CD14-positive monocyte (primary cell): ENCODE data around the gene PGAM4. TPM values are rescaled to one million over a fixed set of nuclear protein-coding genes. Genes with fewer than 3 reads are reported as not detected.

Source experiments
- DNase-seq, 3 donors: peaks; one replicate each; pipeline ENCODE4 v3.0.0-alpha.2; 2011 to 2022
- H2AFZ ChIP-seq: 2 replicates; pipeline ENCODE4 v1.6.0; 2012; ENCODE audit warnings: mild to moderate bottlenecking, low read depth, low read length, inconsistent platforms; ENCODE audit not compliant: insufficient read depth, poor library complexity, severe bottlenecking
- H3K27ac ChIP-seq, 2 donors: 1 replicate in 1 of 2; 2 replicates in 1 of 2; pipeline ENCODE4 v1.5.1; 2012 to 2013; ENCODE audit warnings: low read length in 2 of 2, control low read depth in 1 of 2, inconsistent platforms in 1 of 2, low read depth in 1 of 2, mild to moderate bottlenecking in 1 of 2
- H3K27me3 ChIP-seq, 2 donors: one replicate each; pipeline versions ENCODE4 v1.6.0 to v1.6.1; 2011 to 2013; ENCODE audit warnings: low read length in 2 of 2; ENCODE audit not compliant: control insufficient read depth in 2 of 2, insufficient read depth in 2 of 2
- H3K36me3 ChIP-seq, 2 donors: replicated peaks in 1 of 2; 1 replicate in 1 of 2; 2 replicates in 1 of 2; pipeline versions ENCODE4 v1.5.1 to v1.6.1; 2012 to 2013; ENCODE audit warnings: low read length in 2 of 2, control low read depth in 1 of 2, inconsistent platforms in 1 of 2, mild to moderate bottlenecking in 1 of 2; ENCODE audit not compliant: insufficient read depth in 2 of 2, control insufficient read depth in 1 of 2
- H3K4me1 ChIP-seq, 2 donors: 1 replicate in 1 of 2; 2 replicates in 1 of 2; pipeline versions ENCODE4 v1.5.1 to v1.6.1; 2012 to 2013; ENCODE audit warnings: low read length in 2 of 2, control low read depth in 1 of 2, inconsistent platforms in 1 of 2, mild to moderate bottlenecking in 1 of 2, moderate library complexity in 1 of 2; ENCODE audit not compliant: insufficient read depth in 2 of 2, control insufficient read depth in 1 of 2
- H3K4me2 ChIP-seq: replicated peaks from 2 replicates; pipeline ENCODE3; 2012; ENCODE audit warnings: low read length, moderate library complexity, mild to moderate bottlenecking; ENCODE audit not compliant: poor library complexity, severe bottlenecking; ENCODE audit errors: extremely low read depth
- H3K4me3 ChIP-seq, 3 experiments: fragments of 200-600 bp in 1 of 3; sonication (generic) in 1 of 3; replicated peaks in 1 of 3; 1 replicate in 2 of 3; 2 replicates in 1 of 3; pipeline ENCODE4 v1.5.1; 2011 to 2013; ENCODE audit warnings: low read length in 3 of 3, mild to moderate bottlenecking in 3 of 3, control low read depth in 2 of 3, low read depth in 2 of 3, inconsistent platforms in 1 of 3, moderate library complexity in 1 of 3
- H3K79me2 ChIP-seq: 2 replicates; pipeline ENCODE4 v1.6.0; 2012; ENCODE audit warnings: mild to moderate bottlenecking, control low read depth, inconsistent platforms, low read length, moderate library complexity; ENCODE audit not compliant: insufficient read depth
- H3K9ac ChIP-seq: 2 replicates; pipeline ENCODE4 v1.6.0; 2017; ENCODE audit warnings: low read length, mild to moderate bottlenecking; ENCODE audit not compliant: insufficient read depth, poor library complexity, severe bottlenecking
- H3K9me3 ChIP-seq, 2 donors: replicated peaks in 1 of 2; 1 replicate in 1 of 2; 2 replicates in 1 of 2; pipeline versions ENCODE4 v1.5.1 to v1.6.1; 2012 to 2013; ENCODE audit warnings: low read length in 2 of 2, control low read depth in 1 of 2; ENCODE audit not compliant: control insufficient read depth in 1 of 2, insufficient read depth in 1 of 2
- H4K20me1 ChIP-seq: 2 replicates; pipeline ENCODE4 v1.6.0; 2012; ENCODE audit warnings: mild to moderate bottlenecking, low read length, control low read depth, moderate library complexity; ENCODE audit not compliant: insufficient read depth
- H3K27ac Mint-ChIP-seq, 7 donors: one replicate each; pipeline ENCODE4 v1.8.0; 2020; ENCODE audit warnings: mild to moderate bottlenecking in 7 of 7, mixed read lengths in 7 of 7, moderate library complexity in 6 of 7, inconsistent platforms in 2 of 7
- H3K27me3 Mint-ChIP-seq, 3 donors: one replicate each; pipeline ENCODE4 v1.8.0; 2021 to 2022; ENCODE audit warnings: low read depth in 3 of 3, mild to moderate bottlenecking in 3 of 3, mixed read lengths in 3 of 3, moderate library complexity in 3 of 3, inconsistent platforms in 1 of 3
- H3K36me3 Mint-ChIP-seq, 2 donors: one replicate each; pipeline ENCODE4 v1.8.0; 2020; ENCODE audit warnings: mixed read lengths in 2 of 2, inconsistent platforms in 1 of 2, mild to moderate bottlenecking in 1 of 2
- H3K4me1 Mint-ChIP-seq: one replicate; pipeline ENCODE4 v1.8.0; 2020; ENCODE audit warnings: mild to moderate bottlenecking, mixed read lengths
- H3K4me3 Mint-ChIP-seq, 2 donors: one replicate each; pipeline ENCODE4 v1.8.0; 2020; ENCODE audit warnings: mild to moderate bottlenecking in 2 of 2, mixed read lengths in 2 of 2, moderate library complexity in 1 of 2
- H3K9me3 Mint-ChIP-seq, 7 donors: one replicate each; pipeline ENCODE4 v1.8.0; 2020 to 2022; ENCODE audit warnings: mixed read lengths in 7 of 7, mild to moderate bottlenecking in 6 of 7, moderate library complexity in 6 of 7, inconsistent platforms in 2 of 7
- WGBS: methylation state at CpG from one replicate; pipeline ENCODE4 v1.1.5; 2013; ENCODE audit warnings: missing lambda C conversion rate; ENCODE audit not compliant: insufficient coverage; 5-methylcytosine and 5-hydroxymethylcytosine counted together
- intact Hi-C, 2 donors: fragments of 100-400 bp; cut with micrococcal nuclease; formaldehyde crosslinking; loops; one replicate each; pipeline versions ENCODE4 v1.15.0 to v1.15.1; 2023
- polyA plus RNA-seq, 3 donors: library from polyadenylated mRNA; depleted of rRNA in 1 of 3; unstranded in 2 of 3; stranded (reverse) in 1 of 3; fragments of 300-500 nt in 2 of 3; fragments of >200 nt in 1 of 3; fragmentation: Illumina TruSeq in 2 of 3; gene quantifications; 1 replicate in 2 of 3; 2 replicates in 1 of 3; pipeline ENCODE4 v1.2.3, GENCODE V29; 2012 to 2021
- TF ChIP-seq, protein P1 (sequence below): fragments of 200-600 bp; IDR thresholded peaks from one replicate; pipeline ENCODE4 v1.8.0; 2022; ENCODE audit warnings: antibody characterized with exemption, mild to moderate bottlenecking

Gene PGAM4
- polyA plus RNA-seq, 3 donors: not detected

DNA sequence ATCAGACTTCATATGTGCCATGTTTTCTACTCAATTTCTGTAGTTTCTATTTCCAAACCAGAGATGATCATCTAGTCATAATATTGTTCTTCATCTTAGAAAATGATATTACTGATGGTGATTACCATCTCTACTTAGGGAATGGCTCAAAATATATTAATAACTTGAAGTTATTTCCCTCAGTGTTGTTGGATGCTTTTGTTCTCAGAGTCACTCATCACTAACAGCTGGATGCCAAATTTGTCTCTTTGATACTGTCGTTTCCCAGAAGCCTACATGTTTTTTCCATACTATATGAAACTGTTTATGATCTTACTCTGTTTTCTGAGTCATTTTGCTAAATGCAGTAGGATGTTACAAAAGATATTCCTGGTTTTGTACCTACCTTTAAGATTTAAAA is 8.9 kb downstream of the PGAM4 start:
- no peaks in the 10 kb centered on the region for H3K27me3 Mint-ChIP-seq
- Histone ChIP-seq H3K27me3 (no peaks in the 10 kb centered on the region), H3K4me3 (no peak overlapping the region), H3K9me3 (no peaks in the 10 kb centered on the region), H3K9ac (no peak overlapping the region), H3K36me3 (no peaks in the 10 kb centered on the region), H4K20me1 (no peaks in the 10 kb centered on the region), H3K79me2 (no peaks in the 10 kb centered on the region), H3K27ac (no peak overlapping the region), H3K4me1 (peaks cover 0 to 3% of the 10 kb centered on the region in 2 donors), H3K4me2 (no peak overlapping the region), H2AFZ (no peak overlapping the region)
- H3K9me3 Mint-ChIP-seq: peaks cover 0 to 2% (median 0%) of the 10 kb centered on the region in 7 donors
- H3K4me1 Mint-ChIP-seq: peaks cover 11% of the 10 kb centered on the region
- DNase-seq: no peak
- H3K27ac Mint-ChIP-seq: no peak overlapping the region
- TF ChIP-seq, protein P1, sequence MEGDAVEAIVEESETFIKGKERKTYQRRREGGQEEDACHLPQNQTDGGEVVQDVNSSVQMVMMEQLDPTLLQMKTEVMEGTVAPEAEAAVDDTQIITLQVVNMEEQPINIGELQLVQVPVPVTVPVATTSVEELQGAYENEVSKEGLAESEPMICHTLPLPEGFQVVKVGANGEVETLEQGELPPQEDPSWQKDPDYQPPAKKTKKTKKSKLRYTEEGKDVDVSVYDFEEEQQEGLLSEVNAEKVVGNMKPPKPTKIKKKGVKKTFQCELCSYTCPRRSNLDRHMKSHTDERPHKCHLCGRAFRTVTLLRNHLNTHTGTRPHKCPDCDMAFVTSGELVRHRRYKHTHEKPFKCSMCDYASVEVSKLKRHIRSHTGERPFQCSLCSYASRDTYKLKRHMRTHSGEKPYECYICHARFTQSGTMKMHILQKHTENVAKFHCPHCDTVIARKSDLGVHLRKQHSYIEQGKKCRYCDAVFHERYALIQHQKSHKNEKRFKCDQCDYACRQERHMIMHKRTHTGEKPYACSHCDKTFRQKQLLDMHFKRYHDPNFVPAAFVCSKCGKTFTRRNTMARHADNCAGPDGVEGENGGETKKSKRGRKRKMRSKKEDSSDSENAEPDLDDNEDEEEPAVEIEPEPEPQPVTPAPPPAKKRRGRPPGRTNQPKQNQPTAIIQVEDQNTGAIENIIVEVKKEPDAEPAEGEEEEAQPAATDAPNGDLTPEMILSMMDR: no peak
- H3K4me3 Mint-ChIP-seq: no peak overlapping the region
- WGBS: no CpG with 5 or more reads among the region's 1 CpG
- intact Hi-C loops: no loop called here
- H3K36me3 Mint-ChIP-seq: peaks cover 0 to 5% of the 10 kb centered on the region in 2 donors

DNA sequence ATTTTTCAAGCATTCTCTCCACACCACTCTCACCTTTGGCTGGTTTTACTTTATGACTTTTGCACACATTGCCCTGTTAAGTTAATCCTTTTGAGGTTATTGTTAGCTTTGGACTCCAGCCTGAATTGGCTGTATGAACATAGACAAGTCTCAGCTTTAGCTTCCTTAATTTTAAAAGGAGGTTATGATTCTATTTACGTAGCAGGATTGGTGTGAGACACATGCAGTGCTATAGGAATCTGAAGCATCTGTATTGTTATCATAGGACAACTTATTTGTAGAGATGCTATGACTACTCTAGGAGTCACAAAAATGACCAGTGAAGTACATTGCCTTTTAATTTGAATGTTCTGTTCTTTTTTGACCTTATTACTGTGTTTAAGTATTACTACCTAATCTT is 15.7 kb downstream of the PGAM4 start:
- no peak for DNase-seq
- TF ChIP-seq, protein P1: no peak
- intact Hi-C loops: no loop called here
- Histone ChIP-seq H3K4me1 (peaks cover 9% of the 10 kb centered on the region in 2 donors), H3K27me3 (no peaks in the 10 kb centered on the region), H3K36me3 (no peaks in the 10 kb centered on the region), H2AFZ (no peak overlapping the region), H3K79me2 (no peaks in the 10 kb centered on the region), H3K4me3 (no peak overlapping the region), H3K27ac (peak overlapping the region in 1 of 2 donors; percentile 14), H3K9me3 (no peaks in the 10 kb centered on the region), H3K4me2 (peak overlapping the region; percentile 17), H3K9ac (no peak overlapping the region), H4K20me1 (no peaks in the 10 kb centered on the region)
- Mint-ChIP-seq H3K27ac (no peak overlapping the region), H3K9me3 (peaks cover 0 to 2% (median 0%) of the 10 kb centered on the region in 7 donors), H3K27me3 (no peaks in the 10 kb centered on the region), H3K4me3 (no peak overlapping the region), H3K36me3 (no peaks in the 10 kb centered on the region), H3K4me1 (peaks cover 8% of the 10 kb centered on the region)
- WGBS: no CpG with 5 or more reads among the region's 1 CpG
